A673 (cell line): ENCODE data around the gene FLG.

Experiments used
- EZH2 ChIP-seq: fragments of 200-600 bp; sonication (generic); IDR thresholded peaks from 2 replicates; pipeline ENCODE4 v1.6.1; 2017; ENCODE audit warnings: borderline replicate concordance, low read depth, mild to moderate bottlenecking, mixed read lengths, antibody characterized with exemption, low read length; ENCODE audit not compliant: poor library complexity, severe bottlenecking
- TF ChIP-seq, protein P1 (sequence below): fragments of 300-800, 200-600 bp; sonication (generic); conservative IDR thresholded peaks from 2 replicates; pipeline ENCODE4 v1.5.1; 2017; ENCODE audit warnings: low read depth, mild to moderate bottlenecking, antibody characterized with exemption, low read length, moderate library complexity, mixed read lengths

DNA sequence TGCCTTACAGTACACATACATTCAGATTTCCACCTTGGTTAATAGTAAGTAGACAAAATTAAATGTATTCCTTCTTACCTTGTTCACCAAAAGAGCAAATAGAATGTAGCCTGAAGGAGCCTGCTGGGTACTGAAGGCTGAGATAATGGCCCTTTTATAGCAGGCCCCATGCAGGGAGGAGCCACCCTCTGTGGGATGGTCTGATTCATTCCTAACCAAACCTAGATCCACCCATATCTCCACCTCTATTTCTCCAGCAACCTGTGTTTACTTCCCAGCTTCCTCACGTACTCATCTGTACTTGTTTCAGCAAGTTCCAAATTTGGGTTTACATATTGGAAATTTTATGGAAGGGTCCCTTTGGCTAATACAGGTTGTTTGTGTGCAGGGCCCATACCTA, at the start of gene FLG:
- TF ChIP-seq, protein P1, sequence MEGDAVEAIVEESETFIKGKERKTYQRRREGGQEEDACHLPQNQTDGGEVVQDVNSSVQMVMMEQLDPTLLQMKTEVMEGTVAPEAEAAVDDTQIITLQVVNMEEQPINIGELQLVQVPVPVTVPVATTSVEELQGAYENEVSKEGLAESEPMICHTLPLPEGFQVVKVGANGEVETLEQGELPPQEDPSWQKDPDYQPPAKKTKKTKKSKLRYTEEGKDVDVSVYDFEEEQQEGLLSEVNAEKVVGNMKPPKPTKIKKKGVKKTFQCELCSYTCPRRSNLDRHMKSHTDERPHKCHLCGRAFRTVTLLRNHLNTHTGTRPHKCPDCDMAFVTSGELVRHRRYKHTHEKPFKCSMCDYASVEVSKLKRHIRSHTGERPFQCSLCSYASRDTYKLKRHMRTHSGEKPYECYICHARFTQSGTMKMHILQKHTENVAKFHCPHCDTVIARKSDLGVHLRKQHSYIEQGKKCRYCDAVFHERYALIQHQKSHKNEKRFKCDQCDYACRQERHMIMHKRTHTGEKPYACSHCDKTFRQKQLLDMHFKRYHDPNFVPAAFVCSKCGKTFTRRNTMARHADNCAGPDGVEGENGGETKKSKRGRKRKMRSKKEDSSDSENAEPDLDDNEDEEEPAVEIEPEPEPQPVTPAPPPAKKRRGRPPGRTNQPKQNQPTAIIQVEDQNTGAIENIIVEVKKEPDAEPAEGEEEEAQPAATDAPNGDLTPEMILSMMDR = no peak
- TF ChIP-seq EZH2 = no peak
